ENCODE data around the gene GSTO1.

Gene GSTO1

DNA sequence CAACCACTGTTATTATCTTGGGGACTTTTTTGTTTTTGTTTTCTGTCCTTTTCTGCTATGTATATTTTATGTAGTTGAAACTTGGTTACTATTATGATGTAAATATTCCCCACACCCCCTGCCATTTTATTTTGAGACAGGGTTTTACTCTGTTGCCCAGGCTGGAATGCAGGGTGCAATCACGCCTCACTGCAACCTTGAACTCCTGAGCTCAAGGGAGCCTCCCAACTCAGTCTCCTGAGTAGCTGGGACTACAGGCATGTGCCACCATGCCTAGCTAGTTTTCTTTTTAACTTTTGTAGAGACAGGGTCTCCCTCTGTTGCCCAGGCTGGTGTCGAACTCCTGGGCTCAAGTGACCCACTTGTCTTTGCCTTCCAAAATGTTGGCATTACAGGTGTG is 32.2 kb downstream of the GSTO1 start:
- Histone ChIP-seq H3K36me3 (ENCODE audit: control insufficient read depth in 2 of 2, insufficient read depth in 2 of 2, low read length in 2 of 2) (no peaks in the 10 kb centered on the region), H3K9me3 (ENCODE audit: control insufficient read depth in 2 of 2, low read length in 2 of 2) (no peaks in the 10 kb centered on the region), H3K27ac (ENCODE audit: low read depth in 2 of 2, low read length in 2 of 2) (no peak overlapping the region), H3K27me3 (ENCODE audit: control insufficient read depth in 2 of 2, insufficient read depth in 2 of 2, low read length in 2 of 2) (no peaks in the 10 kb centered on the region), H3K4me3 (ENCODE audit: low read length in 2 of 2) (no peak overlapping the region), H3K9ac (ENCODE audit: low read depth in 1 of 2, low read length in 2 of 2) (no peak overlapping the region), H3K4me1 (ENCODE audit: control insufficient read depth in 2 of 2, insufficient read depth in 2 of 2, low read length in 2 of 2) (peaks cover 0 to 2% of the 10 kb centered on the region in 2 donors)

DNA sequence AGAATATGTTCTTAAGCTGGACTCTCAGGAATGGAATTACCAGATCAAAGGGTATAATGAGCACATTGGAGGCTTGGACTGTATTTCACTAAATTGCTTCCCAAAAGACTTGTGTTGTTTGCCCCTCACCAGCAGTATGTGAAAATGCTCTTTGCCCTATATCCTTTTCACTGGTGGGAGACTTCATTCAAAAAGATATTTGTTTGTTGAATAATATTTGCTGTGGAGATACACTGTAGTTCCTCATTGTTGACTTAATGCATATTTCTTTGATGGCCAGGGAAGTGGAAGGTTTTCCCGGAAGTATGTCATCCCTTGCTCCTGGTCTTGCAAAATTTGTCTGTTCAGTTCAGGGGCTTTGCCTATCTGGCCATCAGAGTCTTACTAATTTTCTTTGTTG is 33.7 kb downstream of the GSTO1 start:
- Histone ChIP-seq H3K9ac (ENCODE audit: low read depth in 1 of 2, low read length in 2 of 2) (no peak overlapping the region), H3K27ac (ENCODE audit: low read depth in 2 of 2, low read length in 2 of 2) (no peak overlapping the region), H3K4me3 (ENCODE audit: low read length in 2 of 2) (no peak overlapping the region), H3K27me3 (ENCODE audit: control insufficient read depth in 2 of 2, insufficient read depth in 2 of 2, low read length in 2 of 2) (no peaks in the 10 kb centered on the region), H3K4me1 (ENCODE audit: control insufficient read depth in 2 of 2, insufficient read depth in 2 of 2, low read length in 2 of 2) (peaks cover 0 to 2% of the 10 kb centered on the region in 2 donors), H3K9me3 (ENCODE audit: control insufficient read depth in 2 of 2, low read length in 2 of 2) (no peaks in the 10 kb centered on the region), H3K36me3 (ENCODE audit: control insufficient read depth in 2 of 2, insufficient read depth in 2 of 2, low read length in 2 of 2) (no peaks in the 10 kb centered on the region)

DNA sequence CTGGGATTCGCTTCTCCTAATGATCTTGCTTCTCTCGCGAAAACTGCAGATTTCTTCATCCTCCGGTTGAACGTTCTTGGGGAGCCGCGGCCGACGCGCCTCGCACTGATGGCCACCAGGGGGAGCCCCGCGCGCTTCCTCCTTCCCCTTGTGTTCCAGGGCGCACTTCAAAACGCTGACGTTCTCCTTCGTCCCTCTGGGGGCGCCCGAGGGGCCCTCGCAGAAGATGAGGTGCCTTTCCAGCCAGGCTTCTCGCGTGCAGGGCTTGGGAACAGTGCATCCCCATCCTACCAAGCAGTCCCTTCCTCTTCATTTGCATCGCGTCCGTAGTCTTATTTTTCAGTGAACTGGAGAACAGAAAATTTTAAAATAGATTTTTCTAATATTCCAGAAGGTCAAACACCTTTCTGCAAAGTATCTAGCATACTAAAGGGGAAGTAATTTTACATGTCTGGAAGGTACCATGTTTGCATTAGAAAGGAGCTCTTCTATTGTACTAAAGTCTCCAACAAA is 36.8 kb downstream of the GSTO1 start:
- Histone ChIP-seq H3K36me3 (ENCODE audit: control insufficient read depth in 2 of 2, insufficient read depth in 2 of 2, low read length in 2 of 2) (no peaks in the 10 kb centered on the region), H3K9me3 (ENCODE audit: control insufficient read depth in 2 of 2, low read length in 2 of 2) (no peaks in the 10 kb centered on the region), H3K4me3 (ENCODE audit: low read length in 2 of 2) (no peak overlapping the region), H3K4me1 (ENCODE audit: control insufficient read depth in 2 of 2, insufficient read depth in 2 of 2, low read length in 2 of 2) (peaks cover 0 to 2% of the 10 kb centered on the region in 2 donors), H3K9ac (ENCODE audit: low read depth in 1 of 2, low read length in 2 of 2) (no peak overlapping the region), H3K27ac (ENCODE audit: low read depth in 2 of 2, low read length in 2 of 2) (no peak overlapping the region), H3K27me3 (ENCODE audit: control insufficient read depth in 2 of 2, insufficient read depth in 2 of 2, low read length in 2 of 2) (no peaks in the 10 kb centered on the region)

DNA sequence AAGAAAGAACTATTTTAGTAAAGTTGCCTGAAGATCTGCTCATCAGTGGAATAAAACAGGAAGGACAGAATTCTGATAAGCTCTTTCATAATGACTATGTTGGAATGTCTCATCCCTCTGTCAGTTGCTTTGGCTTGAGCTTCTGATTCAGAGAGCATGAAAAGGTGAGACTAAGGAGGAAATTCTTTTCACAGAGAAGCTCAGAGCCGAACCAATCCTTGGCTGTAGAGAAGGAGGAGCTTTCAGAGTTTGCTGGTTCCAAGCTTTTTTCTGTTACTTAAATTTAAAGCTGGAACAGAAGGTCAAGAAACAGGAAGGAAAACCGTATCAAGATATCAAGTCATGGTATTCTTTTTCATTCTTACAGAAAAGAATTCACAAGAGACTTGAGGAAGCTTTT is 38.3 kb downstream of the GSTO1 start:
- H3K9ac ChIP-seq (ENCODE audit: low read depth in 1 of 2, low read length in 2 of 2) = no peak overlapping the region
- no peak overlapping the region for H3K4me3 ChIP-seq (ENCODE audit: low read length in 2 of 2)
- H3K27me3 ChIP-seq (ENCODE audit: control insufficient read depth in 2 of 2, insufficient read depth in 2 of 2, low read length in 2 of 2) = no peaks in the 10 kb centered on the region
- H3K27ac ChIP-seq (ENCODE audit: low read depth in 2 of 2, low read length in 2 of 2) = no peak overlapping the region
- H3K9me3 ChIP-seq (ENCODE audit: control insufficient read depth in 2 of 2, low read length in 2 of 2) = no peaks in the 10 kb centered on the region
- no peaks in the 10 kb centered on the region for H3K36me3 ChIP-seq (ENCODE audit: control insufficient read depth in 2 of 2, insufficient read depth in 2 of 2, low read length in 2 of 2)
- H3K4me1 ChIP-seq (ENCODE audit: control insufficient read depth in 2 of 2, insufficient read depth in 2 of 2, low read length in 2 of 2) = peaks cover 0 to 2% of the 10 kb centered on the region in 2 donors

DNA sequence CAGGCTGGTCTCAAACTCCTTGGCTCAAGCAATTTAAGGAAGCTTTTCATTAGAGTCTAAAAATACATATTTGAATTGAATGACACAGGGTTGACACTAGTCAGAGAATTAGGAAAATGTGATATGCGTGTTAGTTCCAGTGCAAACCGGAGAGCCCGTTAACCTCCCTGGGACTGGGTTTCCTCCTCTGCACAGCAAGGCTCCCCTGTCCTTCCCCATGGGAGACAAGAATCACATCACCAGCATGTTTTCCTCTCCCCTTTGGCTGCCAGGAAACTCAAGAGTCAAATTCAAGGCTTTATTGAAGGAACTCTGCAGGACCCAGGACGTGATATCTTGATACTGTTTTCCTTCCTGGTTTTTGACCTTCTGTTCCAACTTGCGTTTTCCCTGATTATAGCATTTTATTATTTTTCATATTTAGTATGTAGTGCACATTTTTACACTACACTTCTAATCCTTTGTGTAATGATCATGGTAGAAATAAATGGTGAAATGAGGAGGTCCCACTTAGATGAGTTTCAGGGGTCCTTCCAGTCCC is 39.2 kb downstream of the GSTO1 start:
- Histone ChIP-seq H3K4me3 (ENCODE audit: low read length in 2 of 2) (no peak overlapping the region), H3K27me3 (ENCODE audit: control insufficient read depth in 2 of 2, insufficient read depth in 2 of 2, low read length in 2 of 2) (no peaks in the 10 kb centered on the region), H3K9ac (ENCODE audit: low read depth in 1 of 2, low read length in 2 of 2) (no peak overlapping the region), H3K36me3 (ENCODE audit: control insufficient read depth in 2 of 2, insufficient read depth in 2 of 2, low read length in 2 of 2) (no peaks in the 10 kb centered on the region), H3K4me1 (ENCODE audit: control insufficient read depth in 2 of 2, insufficient read depth in 2 of 2, low read length in 2 of 2) (peaks cover 0 to 2% of the 10 kb centered on the region in 2 donors), H3K9me3 (ENCODE audit: control insufficient read depth in 2 of 2, low read length in 2 of 2) (no peaks in the 10 kb centered on the region), H3K27ac (ENCODE audit: low read depth in 2 of 2, low read length in 2 of 2) (no peak overlapping the region)

DNA sequence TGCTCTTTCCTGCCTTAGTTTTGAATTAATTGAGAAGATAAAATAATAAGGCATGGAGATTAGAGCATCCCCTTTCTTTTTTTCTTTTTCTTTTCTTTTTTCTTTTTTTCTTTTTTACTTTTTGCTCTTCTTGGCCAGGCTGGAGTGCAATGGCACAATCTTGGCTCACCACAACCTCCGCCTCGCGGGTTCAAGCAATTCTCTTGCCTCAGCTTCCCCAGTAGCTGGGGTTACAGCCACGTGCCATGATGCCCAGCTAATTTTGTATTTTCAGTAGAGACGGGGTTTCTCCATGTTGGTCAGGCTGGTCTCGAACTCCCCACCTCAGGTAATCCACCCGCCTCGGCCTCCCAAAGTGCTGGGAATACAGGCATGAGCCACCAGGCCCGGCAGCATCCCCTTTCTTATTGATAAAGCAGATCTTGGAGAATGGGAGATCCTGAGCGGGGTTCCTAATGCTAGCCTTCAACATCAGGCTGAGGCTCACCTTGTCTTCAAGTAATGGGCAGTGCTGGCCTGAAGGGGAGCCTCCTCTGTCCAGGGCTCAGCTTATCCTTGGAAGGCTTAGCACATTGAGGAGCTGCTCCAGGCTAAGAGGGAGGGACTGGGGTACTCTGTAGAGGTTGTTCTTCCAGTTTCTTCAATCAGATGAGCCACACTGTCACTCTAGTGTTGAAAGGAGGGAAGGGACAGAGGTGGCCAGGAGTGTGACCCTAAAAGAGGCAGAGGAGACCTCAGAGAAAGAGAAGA is 42.2 kb downstream of the GSTO1 start:
- Histone ChIP-seq H3K4me1 (ENCODE audit: control insufficient read depth in 2 of 2, insufficient read depth in 2 of 2, low read length in 2 of 2) (peaks cover 3 to 7% of the 10 kb centered on the region in 2 donors), H3K27me3 (ENCODE audit: control insufficient read depth in 2 of 2, insufficient read depth in 2 of 2, low read length in 2 of 2) (peaks cover 0 to 2% of the 10 kb centered on the region in 2 donors), H3K9me3 (ENCODE audit: control insufficient read depth in 2 of 2, low read length in 2 of 2) (no peaks in the 10 kb centered on the region), H3K27ac (ENCODE audit: low read depth in 2 of 2, low read length in 2 of 2) (no peak overlapping the region), H3K9ac (ENCODE audit: low read depth in 1 of 2, low read length in 2 of 2) (no peak overlapping the region), H3K4me3 (ENCODE audit: low read length in 2 of 2) (no peak overlapping the region), H3K36me3 (ENCODE audit: control insufficient read depth in 2 of 2, insufficient read depth in 2 of 2, low read length in 2 of 2) (no peaks in the 10 kb centered on the region)

DNA sequence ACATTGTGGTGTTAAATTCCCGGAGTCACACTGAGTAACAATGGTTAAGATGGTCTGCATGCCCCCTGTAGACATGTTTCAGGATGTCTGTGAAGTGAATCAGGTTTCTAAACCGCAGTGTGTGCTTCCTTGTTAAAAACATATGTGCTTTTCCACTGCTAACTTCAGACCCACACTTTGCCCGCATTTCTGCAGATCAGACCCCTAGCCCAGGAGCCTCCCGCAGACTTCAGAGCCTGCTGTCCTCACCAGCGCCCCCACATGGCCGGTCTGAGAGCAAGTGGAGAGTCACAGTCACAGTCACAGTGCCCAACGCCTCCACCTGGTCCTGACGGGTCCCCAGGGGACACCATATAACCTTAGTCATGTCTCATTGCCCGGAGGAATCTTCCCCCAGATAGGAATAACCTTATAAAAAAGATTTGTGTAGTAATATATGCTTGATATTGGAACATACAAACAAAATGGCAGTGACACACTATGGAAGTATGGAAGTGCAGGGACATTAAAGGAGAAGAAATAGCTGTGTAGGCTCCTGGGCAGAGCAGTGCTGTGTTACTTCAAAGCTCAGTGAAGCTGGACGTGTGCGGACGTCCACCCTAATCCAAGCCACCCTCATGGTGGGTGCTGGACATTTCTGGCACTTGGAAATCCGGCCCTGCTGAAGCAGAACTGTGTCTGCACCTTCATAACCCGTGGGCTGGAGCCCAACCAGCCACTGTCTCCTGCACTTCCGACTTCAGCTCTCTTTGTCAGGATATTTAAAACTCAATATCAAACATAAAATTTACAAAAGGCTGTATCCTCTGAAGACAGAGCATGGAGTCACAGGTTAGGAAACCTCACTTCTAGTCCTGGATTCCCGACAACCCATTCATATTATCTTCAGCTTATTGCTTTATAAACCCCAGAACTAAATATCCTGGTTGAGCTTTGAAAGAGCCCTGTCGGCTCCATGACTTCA is 43.3 kb downstream of the GSTO1 start:
- H3K4me3 ChIP-seq (ENCODE audit: low read length in 2 of 2) = no peak overlapping the region
- H3K36me3 ChIP-seq (ENCODE audit: control insufficient read depth in 2 of 2, insufficient read depth in 2 of 2, low read length in 2 of 2) = no peaks in the 10 kb centered on the region
- no peaks in the 10 kb centered on the region for H3K9me3 ChIP-seq (ENCODE audit: control insufficient read depth in 2 of 2, low read length in 2 of 2)
- no peak overlapping the region for H3K9ac ChIP-seq (ENCODE audit: low read depth in 1 of 2, low read length in 2 of 2)
- H3K27me3 ChIP-seq (ENCODE audit: control insufficient read depth in 2 of 2, insufficient read depth in 2 of 2, low read length in 2 of 2) = peaks cover 0 to 2% of the 10 kb centered on the region in 2 donors
- no peak overlapping the region for H3K27ac ChIP-seq (ENCODE audit: low read depth in 2 of 2, low read length in 2 of 2)
- peaks cover 3 to 7% of the 10 kb centered on the region in 2 donors for H3K4me1 ChIP-seq (ENCODE audit: control insufficient read depth in 2 of 2, insufficient read depth in 2 of 2, low read length in 2 of 2)

DNA sequence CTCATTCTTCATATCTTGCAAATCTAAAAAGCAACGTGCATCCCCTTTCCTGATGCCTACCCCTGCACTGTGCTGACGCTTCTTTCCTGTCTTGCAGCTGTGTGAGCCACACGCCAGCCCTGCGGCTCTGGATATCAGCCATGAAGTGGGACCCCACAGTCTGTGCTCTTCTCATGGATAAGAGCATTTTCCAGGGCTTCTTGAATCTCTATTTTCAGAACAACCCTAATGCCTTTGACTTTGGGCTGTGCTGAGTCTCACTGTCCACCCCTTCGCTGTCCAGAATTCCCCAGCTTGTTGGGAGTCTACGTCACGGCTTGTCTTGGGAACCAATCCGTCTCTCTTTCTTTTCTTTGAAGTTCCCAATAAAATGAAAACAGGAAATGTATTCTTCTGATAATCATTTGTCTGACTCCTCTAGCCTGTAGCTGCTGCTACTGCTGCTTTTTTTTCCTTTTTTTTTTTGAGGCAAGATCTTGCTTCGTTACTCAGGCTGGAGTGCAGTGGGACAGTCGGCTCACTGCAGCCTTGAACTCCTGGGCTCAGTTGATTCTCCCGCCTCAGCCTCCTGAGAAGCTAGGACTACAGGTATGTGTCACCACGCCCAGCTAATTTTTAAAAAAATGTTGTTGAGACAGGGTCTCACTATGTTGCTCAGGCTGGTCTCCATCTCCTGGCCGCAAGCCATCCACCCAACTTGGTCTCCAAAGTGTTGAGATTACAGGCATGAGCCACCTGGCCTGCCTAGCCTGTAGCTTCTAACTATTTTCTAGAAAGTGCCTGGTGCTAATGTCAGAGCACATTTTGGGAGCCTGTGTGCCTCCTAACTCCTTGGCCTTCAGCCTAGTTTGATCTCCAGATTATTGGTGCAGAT is 44.6 kb downstream of the GSTO1 start:
- Histone ChIP-seq H3K27me3 (ENCODE audit: control insufficient read depth in 2 of 2, insufficient read depth in 2 of 2, low read length in 2 of 2) (peaks cover 0 to 2% of the 10 kb centered on the region in 2 donors), H3K4me3 (ENCODE audit: low read length in 2 of 2) (no peak overlapping the region), H3K4me1 (ENCODE audit: control insufficient read depth in 2 of 2, insufficient read depth in 2 of 2, low read length in 2 of 2) (peaks cover 3 to 7% of the 10 kb centered on the region in 2 donors), H3K27ac (ENCODE audit: low read depth in 2 of 2, low read length in 2 of 2) (peak overlapping the region in 1 of 2 donors; percentile 27), H3K9me3 (ENCODE audit: control insufficient read depth in 2 of 2, low read length in 2 of 2) (no peaks in the 10 kb centered on the region), H3K9ac (ENCODE audit: low read depth in 1 of 2, low read length in 2 of 2) (no peak overlapping the region), H3K36me3 (ENCODE audit: control insufficient read depth in 2 of 2, insufficient read depth in 2 of 2, low read length in 2 of 2) (no peaks in the 10 kb centered on the region)

DNA sequence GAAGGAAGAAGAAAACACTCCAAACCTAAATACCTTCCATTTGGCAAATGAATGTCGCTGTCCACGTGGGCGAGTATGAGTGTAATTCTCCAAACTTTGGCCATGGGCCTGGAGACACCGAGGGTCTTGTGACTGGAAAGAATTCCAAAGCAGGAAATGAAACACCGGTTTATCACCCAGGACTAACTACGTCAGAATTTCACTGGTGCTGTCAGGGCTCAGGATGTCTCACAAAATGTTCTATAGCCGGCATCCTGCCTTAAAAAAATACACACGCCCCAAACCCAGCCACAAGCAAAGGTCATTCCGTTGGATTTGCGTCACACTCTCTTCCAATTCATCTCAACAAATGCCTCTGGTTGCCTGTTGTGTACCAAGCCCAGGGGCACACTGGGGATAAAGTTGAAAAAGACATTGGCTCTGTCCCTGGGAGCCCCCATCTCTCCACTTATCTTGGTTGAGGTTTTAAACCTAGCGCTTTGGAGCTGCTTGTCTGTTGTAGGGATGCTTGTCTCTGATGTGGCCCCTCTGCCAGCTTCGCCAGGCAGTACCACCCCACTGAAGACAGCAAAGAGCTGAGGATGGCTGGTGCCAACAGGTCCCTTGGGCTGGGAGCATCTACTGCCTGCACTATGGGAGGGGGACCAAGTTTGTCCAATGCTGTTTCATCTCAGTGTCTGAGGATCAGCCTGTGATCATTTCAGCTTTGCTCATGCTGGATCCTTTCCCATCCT is 45.5 kb downstream of the GSTO1 start:
- H3K4me1 ChIP-seq (ENCODE audit: control insufficient read depth in 2 of 2, insufficient read depth in 2 of 2, low read length in 2 of 2) = peaks cover 3 to 7% of the 10 kb centered on the region in 2 donors
- H3K4me3 ChIP-seq (ENCODE audit: low read length in 2 of 2) = no peak overlapping the region
- peaks cover 0 to 2% of the 10 kb centered on the region in 2 donors for H3K27me3 ChIP-seq (ENCODE audit: control insufficient read depth in 2 of 2, insufficient read depth in 2 of 2, low read length in 2 of 2)
- H3K9me3 ChIP-seq (ENCODE audit: control insufficient read depth in 2 of 2, low read length in 2 of 2) = no peaks in the 10 kb centered on the region
- no peak overlapping the region for H3K9ac ChIP-seq (ENCODE audit: low read depth in 1 of 2, low read length in 2 of 2)
- H3K27ac ChIP-seq (ENCODE audit: low read depth in 2 of 2, low read length in 2 of 2) = peak overlapping the region; percentile 52 to 73
- no peaks in the 10 kb centered on the region for H3K36me3 ChIP-seq (ENCODE audit: control insufficient read depth in 2 of 2, insufficient read depth in 2 of 2, low read length in 2 of 2)

Measured in mucosa of rectum (tissue), 2 donors.